ENCODE data around the gene OCA2. TPM values are rescaled to one million over a fixed set of nuclear protein-coding genes. Genes with fewer than 3 reads are reported as not detected.
"Not testable (repeated sequence)": the region's sequence is repeated elsewhere in the genome, so short reads cannot be mapped to it uniquely, and the experiment has no call there.

Gene OCA2
- total RNA-seq, 1 donor from 2014 or later = 0.25 TPM

DNA sequence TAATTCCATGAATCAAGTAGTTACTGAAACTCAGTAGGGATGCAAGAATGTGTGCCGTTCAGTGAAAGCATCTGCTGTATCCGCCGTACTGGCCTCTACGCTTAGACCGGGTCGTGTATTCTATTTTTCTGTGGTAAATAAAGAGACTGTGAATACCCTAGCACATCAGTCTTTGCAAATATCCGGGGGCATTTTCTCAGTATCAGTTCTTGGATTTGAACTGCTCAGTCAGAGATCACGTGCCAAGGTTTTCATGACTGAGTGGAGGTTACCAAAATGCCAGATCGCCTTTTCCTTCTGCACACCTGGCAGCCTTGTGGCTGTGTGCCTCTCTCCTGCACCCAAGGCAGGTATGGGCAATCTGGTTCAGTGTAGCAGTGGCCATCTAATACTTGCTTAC, 377.0 kb downstream of the OCA2 start:
- Histone ChIP-seq H3K9me3 (no peaks in the 10 kb centered on the region), H3K27me3 (no peaks in the 10 kb centered on the region), H3K4me1 (no peaks in the 10 kb centered on the region), H3K4me3 (no peak overlapping the region), H3K36me3 (no peaks in the 10 kb centered on the region), H3K27ac (no peak overlapping the region)
- intact Hi-C loops (cut with DNase I) = no loop called here
- TF ChIP-seq, protein P1, sequence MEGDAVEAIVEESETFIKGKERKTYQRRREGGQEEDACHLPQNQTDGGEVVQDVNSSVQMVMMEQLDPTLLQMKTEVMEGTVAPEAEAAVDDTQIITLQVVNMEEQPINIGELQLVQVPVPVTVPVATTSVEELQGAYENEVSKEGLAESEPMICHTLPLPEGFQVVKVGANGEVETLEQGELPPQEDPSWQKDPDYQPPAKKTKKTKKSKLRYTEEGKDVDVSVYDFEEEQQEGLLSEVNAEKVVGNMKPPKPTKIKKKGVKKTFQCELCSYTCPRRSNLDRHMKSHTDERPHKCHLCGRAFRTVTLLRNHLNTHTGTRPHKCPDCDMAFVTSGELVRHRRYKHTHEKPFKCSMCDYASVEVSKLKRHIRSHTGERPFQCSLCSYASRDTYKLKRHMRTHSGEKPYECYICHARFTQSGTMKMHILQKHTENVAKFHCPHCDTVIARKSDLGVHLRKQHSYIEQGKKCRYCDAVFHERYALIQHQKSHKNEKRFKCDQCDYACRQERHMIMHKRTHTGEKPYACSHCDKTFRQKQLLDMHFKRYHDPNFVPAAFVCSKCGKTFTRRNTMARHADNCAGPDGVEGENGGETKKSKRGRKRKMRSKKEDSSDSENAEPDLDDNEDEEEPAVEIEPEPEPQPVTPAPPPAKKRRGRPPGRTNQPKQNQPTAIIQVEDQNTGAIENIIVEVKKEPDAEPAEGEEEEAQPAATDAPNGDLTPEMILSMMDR (IDR thresholded peaks at IDR 0.05) = no peak
- TF ChIP-seq POLR2A (IDR thresholded peaks at IDR 0.05) (no peak), POLR2AphosphoS5 (IDR thresholded peaks at IDR 0.05; ENCODE audit: insufficient read depth in 1 of 2, low read depth in 1 of 2) (no peak)
- DNase-seq (ENCODE audit: extremely low spot score in 2 of 2) = no peak

DNA sequence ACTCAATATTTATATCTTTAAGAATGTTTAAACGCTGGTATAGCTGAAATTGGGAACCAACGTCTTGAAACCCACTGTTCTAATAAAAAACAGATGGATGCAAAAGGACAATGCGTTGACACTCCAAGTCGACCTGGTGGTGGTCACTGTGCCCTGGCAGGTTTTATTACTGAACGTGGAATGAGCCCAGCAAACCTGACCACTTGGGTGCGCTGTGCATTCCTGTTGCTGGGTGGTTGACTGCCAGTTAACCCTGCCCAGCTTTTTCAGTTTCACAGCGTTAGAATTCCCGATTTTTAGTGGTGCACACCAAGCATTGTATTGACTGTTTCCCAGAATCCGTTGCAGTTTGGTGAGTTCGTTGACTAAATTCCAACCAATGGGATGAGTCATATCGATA, 384.4 kb downstream of the OCA2 start:
- no peaks in the 10 kb centered on the region for H3K36me3 ChIP-seq
- no peak for DNase-seq (ENCODE audit: extremely low spot score in 2 of 2)
- no peak overlapping the region for H3K27ac ChIP-seq
- H3K27me3 ChIP-seq = no peaks in the 10 kb centered on the region
- no peak overlapping the region for H3K4me3 ChIP-seq
- no peaks in the 10 kb centered on the region for H3K9me3 ChIP-seq
- intact Hi-C loops (cut with DNase I) = no loop called here
- TF ChIP-seq POLR2AphosphoS5 (IDR thresholded peaks at IDR 0.05; ENCODE audit: insufficient read depth in 1 of 2, low read depth in 1 of 2) = no peak
- TF ChIP-seq, protein P1 (IDR thresholded peaks at IDR 0.05) = no peak
- H3K4me1 ChIP-seq = no peaks in the 10 kb centered on the region

DNA sequence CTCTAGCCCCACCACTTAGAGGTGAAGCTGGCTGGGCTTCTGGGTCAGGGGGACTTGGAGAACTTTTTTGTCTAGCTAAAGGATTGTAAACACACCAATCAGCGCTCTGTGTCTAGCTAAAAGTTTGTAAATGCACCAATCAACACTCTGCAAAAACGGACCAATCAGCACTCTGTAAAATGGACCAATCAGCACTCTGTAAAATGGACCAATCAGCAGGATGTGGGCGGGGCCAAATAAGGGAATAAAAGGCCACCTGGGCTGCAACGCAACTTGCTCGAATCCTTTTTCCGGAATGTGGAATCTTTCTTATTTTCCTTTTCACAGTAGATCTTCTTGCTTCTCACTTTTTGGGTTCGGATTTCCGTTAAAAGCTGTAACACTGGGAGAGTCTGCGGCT, 385.3 kb downstream of the OCA2 start:
- H3K9me3 ChIP-seq; H3K4me1 ChIP-seq; intact Hi-C loops (cut with DNase I); DNase-seq (ENCODE audit: extremely low spot score in 2 of 2); H3K27me3 ChIP-seq; H3K4me3 ChIP-seq; H3K27ac ChIP-seq; H3K36me3 ChIP-seq: not testable (repeated sequence)

DNA sequence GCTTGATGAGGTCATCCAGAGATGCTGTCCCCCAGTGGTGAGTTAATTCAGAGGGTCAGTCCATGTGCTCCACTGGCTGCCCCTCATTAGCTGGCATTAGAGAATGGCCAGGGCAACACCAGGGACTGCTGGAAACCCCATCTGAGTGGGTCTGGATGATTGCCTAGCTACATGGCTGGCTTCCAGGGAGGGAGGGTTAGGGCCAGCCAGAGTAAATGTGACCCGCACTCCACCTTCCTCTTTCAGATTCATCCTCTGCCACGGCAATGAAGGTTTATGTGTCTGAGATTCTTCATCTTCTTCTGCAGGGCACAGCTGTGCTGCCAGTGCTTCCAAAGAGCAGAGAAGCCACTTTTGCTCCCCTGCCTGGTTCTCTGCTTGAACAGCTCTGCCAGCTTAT, 391.9 kb downstream of the OCA2 start:
- Histone ChIP-seq H3K4me1 (no peaks in the 10 kb centered on the region), H3K36me3 (no peaks in the 10 kb centered on the region), H3K4me3 (no peak overlapping the region), H3K9me3 (no peaks in the 10 kb centered on the region), H3K27me3 (no peaks in the 10 kb centered on the region), H3K27ac (no peak overlapping the region)
- no peak for TF ChIP-seq POLR2A (IDR thresholded peaks at IDR 0.05)
- TF ChIP-seq POLR2AphosphoS5 (IDR thresholded peaks at IDR 0.05; ENCODE audit: insufficient read depth in 1 of 2, low read depth in 1 of 2) = no peak
- TF ChIP-seq, protein P1 (IDR thresholded peaks at IDR 0.05) = no peak
- intact Hi-C loops (cut with DNase I) = no loop called here
- DNase-seq (ENCODE audit: extremely low spot score in 2 of 2) = no peak

DNA sequence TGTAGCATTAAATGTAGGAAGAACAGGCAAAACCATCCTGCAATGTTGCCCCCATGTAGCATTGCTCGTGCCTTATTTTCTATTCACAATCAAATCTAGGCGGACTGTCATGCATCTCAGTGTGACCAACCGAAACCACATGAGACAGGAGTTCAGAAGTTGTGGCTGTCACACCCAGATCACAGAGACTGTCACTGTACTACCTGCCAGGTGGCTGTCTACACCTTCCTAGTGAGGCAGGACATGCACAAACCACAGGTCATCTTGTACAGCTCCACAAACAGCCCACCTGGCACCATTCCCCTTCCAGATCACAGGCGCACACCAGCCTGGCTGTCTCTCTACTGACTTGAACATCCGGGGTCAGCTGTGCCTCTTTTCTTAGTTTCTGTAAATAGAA, 392.8 kb downstream of the OCA2 start:
- Histone ChIP-seq H3K4me1 (no peaks in the 10 kb centered on the region), H3K27ac (no peak overlapping the region), H3K27me3 (no peaks in the 10 kb centered on the region), H3K36me3 (no peaks in the 10 kb centered on the region), H3K4me3 (no peak overlapping the region), H3K9me3 (no peaks in the 10 kb centered on the region)
- TF ChIP-seq, protein P1 (IDR thresholded peaks at IDR 0.05) = no peak
- TF ChIP-seq POLR2AphosphoS5 (IDR thresholded peaks at IDR 0.05; ENCODE audit: insufficient read depth in 1 of 2, low read depth in 1 of 2) (no peak), POLR2A (IDR thresholded peaks at IDR 0.05) (no peak)
- peak in 1 of 2 donors; percentile 81 for DNase-seq (ENCODE audit: extremely low spot score in 2 of 2)
- intact Hi-C loops (cut with DNase I) = no loop called here

DNA sequence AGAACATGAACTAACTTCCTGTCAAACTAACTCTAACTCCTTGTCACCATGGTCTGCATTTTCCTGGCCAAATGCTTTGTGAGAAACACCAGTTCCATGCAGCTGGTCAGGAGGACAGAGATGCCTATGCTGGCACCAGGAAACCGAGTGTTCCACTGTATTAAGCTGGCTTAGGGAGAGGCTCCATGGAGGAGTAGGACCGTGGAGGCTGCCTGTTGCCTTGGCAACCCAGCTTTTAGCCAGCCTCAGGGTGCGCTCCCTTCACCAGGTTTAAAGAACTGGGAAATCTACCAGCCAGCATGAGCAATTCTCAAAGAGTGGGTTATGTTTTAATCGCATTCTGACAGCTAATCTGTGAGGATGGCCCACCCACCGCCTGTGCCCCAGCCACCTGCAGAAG, 394.1 kb downstream of the OCA2 start:
- no peak for DNase-seq (ENCODE audit: extremely low spot score in 2 of 2)
- TF ChIP-seq POLR2A (IDR thresholded peaks at IDR 0.05) = no peak
- no peaks in the 10 kb centered on the region for H3K4me1 ChIP-seq
- H3K36me3 ChIP-seq = no peaks in the 10 kb centered on the region
- no peak overlapping the region for H3K27ac ChIP-seq
- intact Hi-C loops (cut with DNase I) = no loop called here
- H3K9me3 ChIP-seq = no peaks in the 10 kb centered on the region
- H3K4me3 ChIP-seq = no peak overlapping the region
- H3K27me3 ChIP-seq = no peaks in the 10 kb centered on the region

Other genes starting within 250 kb of the OCA2 start
- gene HERC2, start 222.9 kb upstream of the OCA2 start, total RNA-seq = 45.2 TPM

All from vagina (tissue), 2 donors.